CD14-positive monocyte (primary cell): Measurements from ENCODE around the gene EGFR. TPM values are rescaled to one million over a fixed set of nuclear protein-coding genes. Genes with fewer than 3 reads are reported as not detected.

Experiments used
- DNase-seq, 3 donors: peaks; one replicate each; pipeline ENCODE4 v3.0.0-alpha.2; 2011 to 2022
- H2AFZ ChIP-seq: 2 replicates; pipeline ENCODE4 v1.6.0; 2012; ENCODE audit warnings: mild to moderate bottlenecking, low read depth, low read length, inconsistent platforms; ENCODE audit not compliant: insufficient read depth, poor library complexity, severe bottlenecking
- H3K27ac ChIP-seq, 2 donors: 1 replicate in 1 of 2; 2 replicates in 1 of 2; pipeline ENCODE4 v1.5.1; 2012 to 2013; ENCODE audit warnings: low read length in 2 of 2, control low read depth in 1 of 2, inconsistent platforms in 1 of 2, low read depth in 1 of 2, mild to moderate bottlenecking in 1 of 2
- H3K27me3 ChIP-seq, 2 donors: one replicate each; pipeline versions ENCODE4 v1.6.0 to v1.6.1; 2011 to 2013; ENCODE audit warnings: low read length in 2 of 2; ENCODE audit not compliant: control insufficient read depth in 2 of 2, insufficient read depth in 2 of 2
- H3K36me3 ChIP-seq, 2 donors: replicated peaks in 1 of 2; 1 replicate in 1 of 2; 2 replicates in 1 of 2; pipeline versions ENCODE4 v1.5.1 to v1.6.1; 2012 to 2013; ENCODE audit warnings: low read length in 2 of 2, control low read depth in 1 of 2, inconsistent platforms in 1 of 2, mild to moderate bottlenecking in 1 of 2; ENCODE audit not compliant: insufficient read depth in 2 of 2, control insufficient read depth in 1 of 2
- H3K4me1 ChIP-seq, 2 donors: 1 replicate in 1 of 2; 2 replicates in 1 of 2; pipeline versions ENCODE4 v1.5.1 to v1.6.1; 2012 to 2013; ENCODE audit warnings: low read length in 2 of 2, control low read depth in 1 of 2, inconsistent platforms in 1 of 2, mild to moderate bottlenecking in 1 of 2, moderate library complexity in 1 of 2; ENCODE audit not compliant: insufficient read depth in 2 of 2, control insufficient read depth in 1 of 2
- H3K4me2 ChIP-seq: replicated peaks from 2 replicates; pipeline ENCODE3; 2012; ENCODE audit warnings: low read length, moderate library complexity, mild to moderate bottlenecking; ENCODE audit not compliant: poor library complexity, severe bottlenecking; ENCODE audit errors: extremely low read depth
- H3K4me3 ChIP-seq, 3 experiments: fragments of 200-600 bp in 1 of 3; sonication (generic) in 1 of 3; replicated peaks in 1 of 3; 1 replicate in 2 of 3; 2 replicates in 1 of 3; pipeline ENCODE4 v1.5.1; 2011 to 2013; ENCODE audit warnings: low read length in 3 of 3, mild to moderate bottlenecking in 3 of 3, control low read depth in 2 of 3, low read depth in 2 of 3, inconsistent platforms in 1 of 3, moderate library complexity in 1 of 3
- H3K79me2 ChIP-seq: 2 replicates; pipeline ENCODE4 v1.6.0; 2012; ENCODE audit warnings: mild to moderate bottlenecking, control low read depth, inconsistent platforms, low read length, moderate library complexity; ENCODE audit not compliant: insufficient read depth
- H3K9ac ChIP-seq: 2 replicates; pipeline ENCODE4 v1.6.0; 2017; ENCODE audit warnings: low read length, mild to moderate bottlenecking; ENCODE audit not compliant: insufficient read depth, poor library complexity, severe bottlenecking
- H3K9me3 ChIP-seq, 2 donors: replicated peaks in 1 of 2; 1 replicate in 1 of 2; 2 replicates in 1 of 2; pipeline versions ENCODE4 v1.5.1 to v1.6.1; 2012 to 2013; ENCODE audit warnings: low read length in 2 of 2, control low read depth in 1 of 2; ENCODE audit not compliant: control insufficient read depth in 1 of 2, insufficient read depth in 1 of 2
- H4K20me1 ChIP-seq: 2 replicates; pipeline ENCODE4 v1.6.0; 2012; ENCODE audit warnings: mild to moderate bottlenecking, low read length, control low read depth, moderate library complexity; ENCODE audit not compliant: insufficient read depth
- H3K27ac Mint-ChIP-seq, 7 donors: one replicate each; pipeline ENCODE4 v1.8.0; 2020; ENCODE audit warnings: mild to moderate bottlenecking in 7 of 7, mixed read lengths in 7 of 7, moderate library complexity in 6 of 7, inconsistent platforms in 2 of 7
- H3K27me3 Mint-ChIP-seq, 3 donors: one replicate each; pipeline ENCODE4 v1.8.0; 2021 to 2022; ENCODE audit warnings: low read depth in 3 of 3, mild to moderate bottlenecking in 3 of 3, mixed read lengths in 3 of 3, moderate library complexity in 3 of 3, inconsistent platforms in 1 of 3
- H3K36me3 Mint-ChIP-seq, 2 donors: one replicate each; pipeline ENCODE4 v1.8.0; 2020; ENCODE audit warnings: mixed read lengths in 2 of 2, inconsistent platforms in 1 of 2, mild to moderate bottlenecking in 1 of 2
- H3K4me1 Mint-ChIP-seq: one replicate; pipeline ENCODE4 v1.8.0; 2020; ENCODE audit warnings: mild to moderate bottlenecking, mixed read lengths
- H3K4me3 Mint-ChIP-seq, 2 donors: one replicate each; pipeline ENCODE4 v1.8.0; 2020; ENCODE audit warnings: mild to moderate bottlenecking in 2 of 2, mixed read lengths in 2 of 2, moderate library complexity in 1 of 2
- H3K9me3 Mint-ChIP-seq, 7 donors: one replicate each; pipeline ENCODE4 v1.8.0; 2020 to 2022; ENCODE audit warnings: mixed read lengths in 7 of 7, mild to moderate bottlenecking in 6 of 7, moderate library complexity in 6 of 7, inconsistent platforms in 2 of 7
- WGBS: methylation state at CpG from one replicate; pipeline ENCODE4 v1.1.5; 2013; ENCODE audit warnings: missing lambda C conversion rate; ENCODE audit not compliant: insufficient coverage; 5-methylcytosine and 5-hydroxymethylcytosine counted together
- intact Hi-C, 2 donors: fragments of 100-400 bp; cut with micrococcal nuclease; formaldehyde crosslinking; loops; one replicate each; pipeline versions ENCODE4 v1.15.0 to v1.15.1; 2023
- polyA plus RNA-seq, 3 donors: library from polyadenylated mRNA; depleted of rRNA in 1 of 3; unstranded in 2 of 3; stranded (reverse) in 1 of 3; fragments of 300-500 nt in 2 of 3; fragments of >200 nt in 1 of 3; fragmentation: Illumina TruSeq in 2 of 3; gene quantifications; 1 replicate in 2 of 3; 2 replicates in 1 of 3; pipeline ENCODE4 v1.2.3, GENCODE V29; 2012 to 2021
- TF ChIP-seq, protein P1 (sequence below): fragments of 200-600 bp; IDR thresholded peaks from one replicate; pipeline ENCODE4 v1.8.0; 2022; ENCODE audit warnings: antibody characterized with exemption, mild to moderate bottlenecking

Gene EGFR
- polyA plus RNA-seq, 3 donors = not detected

DNA sequence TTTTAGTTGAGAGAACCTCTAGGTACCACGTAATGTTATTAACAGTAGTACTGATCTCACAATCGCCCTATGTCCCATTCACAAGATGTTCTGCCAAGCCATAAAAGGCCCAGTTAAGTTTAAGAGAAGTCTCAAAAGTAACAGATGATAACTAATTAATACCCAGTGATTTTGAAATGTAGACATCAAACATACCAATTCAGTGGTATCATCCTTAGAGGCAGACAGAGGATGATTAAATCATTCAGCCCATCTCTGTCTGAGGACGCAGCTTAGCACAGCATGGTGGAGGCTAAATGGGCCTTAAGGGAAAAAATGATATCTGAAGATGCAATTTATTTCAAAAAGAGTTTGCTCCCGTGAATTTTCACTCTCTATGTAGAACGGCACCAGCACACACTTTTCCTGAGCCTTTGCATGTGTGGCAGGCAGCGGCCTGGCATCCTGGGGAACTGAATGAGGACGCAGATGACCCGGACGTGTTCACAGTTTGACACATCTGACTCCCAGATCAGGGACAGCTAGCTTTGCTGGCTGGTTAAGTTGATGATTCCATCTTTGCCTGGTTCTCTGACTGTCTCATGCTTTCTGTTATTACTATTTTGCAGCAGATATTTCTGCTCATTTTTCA is 13.4 kb downstream of the EGFR start:
- WGBS = 91% methylated on average over 6 of the region's 9 CpGs

DNA sequence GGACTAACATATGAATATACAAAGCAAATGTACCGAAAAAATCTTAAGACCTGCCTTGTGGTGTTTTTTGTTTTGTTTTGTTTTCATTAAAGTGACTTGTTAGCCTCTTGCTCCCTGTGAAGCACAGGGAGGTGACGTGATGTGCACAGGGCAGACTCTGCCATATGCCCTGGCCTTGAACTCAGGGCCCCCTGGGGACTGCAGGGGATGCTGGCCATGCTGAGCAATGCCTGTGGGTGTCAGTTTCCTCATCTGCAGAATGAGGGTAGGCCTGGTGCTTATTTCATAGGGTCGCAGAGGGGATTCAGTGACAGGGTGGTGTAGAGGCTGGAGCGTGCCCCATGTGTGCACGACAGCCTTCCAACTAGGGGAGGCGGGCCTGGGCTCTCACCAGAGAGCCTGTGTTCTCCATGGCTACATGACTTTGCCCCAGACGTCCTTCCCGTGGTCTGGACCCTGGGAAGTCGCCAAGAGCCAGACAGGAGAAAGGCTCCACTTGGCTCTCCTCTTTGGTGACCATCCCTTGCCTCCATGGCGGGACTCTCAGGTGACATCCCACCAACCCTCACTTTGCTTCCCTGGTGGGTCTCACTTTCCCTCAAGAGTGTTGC is 14.5 kb downstream of the EGFR start:
- Mint-ChIP-seq H3K27me3 (peaks cover 0 to 7% (median 0%) of the 10 kb centered on the region in 3 donors), H3K36me3 (no peaks in the 10 kb centered on the region), H3K9me3 (peaks cover 0 to 9% (median 1%) of the 10 kb centered on the region in 7 donors), H3K27ac (no peak overlapping the region), H3K4me1 (no peaks in the 10 kb centered on the region), H3K4me3 (no peak overlapping the region)
- no peaks in the 10 kb centered on the region for H3K27me3 ChIP-seq
- H3K4me1 ChIP-seq = no peaks in the 10 kb centered on the region
- no peak overlapping the region for H3K27ac ChIP-seq
- H3K4me2 ChIP-seq = no peak overlapping the region
- no peaks in the 10 kb centered on the region for H3K9me3 ChIP-seq
- no peaks in the 10 kb centered on the region for H3K36me3 ChIP-seq
- no peak overlapping the region for H3K9ac ChIP-seq
- H2AFZ ChIP-seq = no peak overlapping the region
- TF ChIP-seq, protein P1, sequence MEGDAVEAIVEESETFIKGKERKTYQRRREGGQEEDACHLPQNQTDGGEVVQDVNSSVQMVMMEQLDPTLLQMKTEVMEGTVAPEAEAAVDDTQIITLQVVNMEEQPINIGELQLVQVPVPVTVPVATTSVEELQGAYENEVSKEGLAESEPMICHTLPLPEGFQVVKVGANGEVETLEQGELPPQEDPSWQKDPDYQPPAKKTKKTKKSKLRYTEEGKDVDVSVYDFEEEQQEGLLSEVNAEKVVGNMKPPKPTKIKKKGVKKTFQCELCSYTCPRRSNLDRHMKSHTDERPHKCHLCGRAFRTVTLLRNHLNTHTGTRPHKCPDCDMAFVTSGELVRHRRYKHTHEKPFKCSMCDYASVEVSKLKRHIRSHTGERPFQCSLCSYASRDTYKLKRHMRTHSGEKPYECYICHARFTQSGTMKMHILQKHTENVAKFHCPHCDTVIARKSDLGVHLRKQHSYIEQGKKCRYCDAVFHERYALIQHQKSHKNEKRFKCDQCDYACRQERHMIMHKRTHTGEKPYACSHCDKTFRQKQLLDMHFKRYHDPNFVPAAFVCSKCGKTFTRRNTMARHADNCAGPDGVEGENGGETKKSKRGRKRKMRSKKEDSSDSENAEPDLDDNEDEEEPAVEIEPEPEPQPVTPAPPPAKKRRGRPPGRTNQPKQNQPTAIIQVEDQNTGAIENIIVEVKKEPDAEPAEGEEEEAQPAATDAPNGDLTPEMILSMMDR = no peak
- H3K79me2 ChIP-seq = no peaks in the 10 kb centered on the region
- no peaks in the 10 kb centered on the region for H4K20me1 ChIP-seq
- DNase-seq = no peak
- intact Hi-C loops = no loop called here
- H3K4me3 ChIP-seq = no peak overlapping the region
- whole genome bisulfite sequencing = 83% methylated on average over 9 of the region's 10 CpGs

More for the DNA sequence above, 13.4 kb downstream of the EGFR start:
- Mint-ChIP-seq H3K4me1 (no peaks in the 10 kb centered on the region), H3K36me3 (no peaks in the 10 kb centered on the region), H3K9me3 (peaks cover 0 to 6% (median 0%) of the 10 kb centered on the region in 7 donors), H3K27me3 (peaks cover 0 to 7% (median 0%) of the 10 kb centered on the region in 3 donors), H3K27ac (no peak overlapping the region), H3K4me3 (no peak overlapping the region)
- no peaks in the 10 kb centered on the region for H3K9me3 ChIP-seq
- H3K27me3 ChIP-seq = no peaks in the 10 kb centered on the region
- no peak overlapping the region for H3K4me2 ChIP-seq
- H3K4me3 ChIP-seq = no peak overlapping the region
- TF ChIP-seq, protein P1 = no peak
- H3K4me1 ChIP-seq = no peaks in the 10 kb centered on the region
- H3K9ac ChIP-seq = no peak overlapping the region
- intact Hi-C loops = no loop called here
- no peaks in the 10 kb centered on the region for H3K79me2 ChIP-seq
- DNase-seq = no peak
- H3K27ac ChIP-seq = no peak overlapping the region
- H2AFZ ChIP-seq = no peak overlapping the region
- H3K36me3 ChIP-seq = no peaks in the 10 kb centered on the region
- H4K20me1 ChIP-seq = no peaks in the 10 kb centered on the region
